Dedifferentiated amniotic fluid mesenchymal stem cell (primary cell): ENCODE measurements around the gene LCN2.
"Not testable (repeated sequence)": the region's sequence is repeated elsewhere in the genome, so short reads cannot be mapped to it uniquely, and the experiment has no call there.

Experiments
- DNase-seq: peaks from one replicate; pipeline ENCODE4 v3.0.0-alpha.2; 2016; ENCODE audit errors: extremely low spot score

The LCN2 gene

GRCh38 chr9:128127990-128128835, 21.0 kb upstream of the LCN2 start:
- peak; percentile 89 for DNase-seq

- DNase-seq: no peak
These were observed 20.2 kb upstream of the LCN2 start for GRCh38 chr9:128128836-128129590.

GRCh38 chr9:128129976-128130590, 19.2 kb upstream of the LCN2 start:
- DNase-seq: not testable (repeated sequence)

- not testable (repeated sequence) for DNase-seq
These were observed 18.6 kb upstream of the LCN2 start for GRCh38 chr9:128130651-128131050.

GRCh38 chr9:128131346-128131745, 17.9 kb upstream of the LCN2 start:
- DNase-seq: not testable (repeated sequence)

GRCh38 chr9:128132139-128132538, 17.1 kb upstream of the LCN2 start:
- not testable (repeated sequence) for DNase-seq

GRCh38 chr9:128135561-128135960, 13.7 kb upstream of the LCN2 start:
- not testable (repeated sequence) for DNase-seq

GRCh38 chr9:128136816-128137793, 12.1 kb upstream of the LCN2 start:
- no peak for DNase-seq

- no peak for DNase-seq
These were observed 11.3 kb upstream of the LCN2 start for GRCh38 chr9:128138001-128138400.

GRCh38 chr9:128139621-128140020, 9.6 kb upstream of the LCN2 start:
- no peak for DNase-seq

GRCh38 chr9:128141604-128142003, 7.6 kb upstream of the LCN2 start:
- no peak for DNase-seq

- DNase-seq: no peak
These were observed 7.2 kb upstream of the LCN2 start for GRCh38 chr9:128142061-128142460.

- DNase-seq: no peak
These were observed 6.7 kb upstream of the LCN2 start for GRCh38 chr9:128142596-128142995.

- DNase-seq: no peak
These were observed 5.6 kb upstream of the LCN2 start for GRCh38 chr9:128143525-128144238.

GRCh38 chr9:128144239-128145181, 4.7 kb upstream of the LCN2 start:
- DNase-seq: no peak

GRCh38 chr9:128145536-128145935, 3.7 kb upstream of the LCN2 start:
- DNase-seq: no peak

- no peak for DNase-seq
These were observed 3.3 kb upstream of the LCN2 start for GRCh38 chr9:128145951-128146351.

- DNase-seq: no peak
These were observed 2.6 kb upstream of the LCN2 start for GRCh38 chr9:128146591-128147120.

GRCh38 chr9:128148509-128149000, 698 bp upstream of the LCN2 start:
- DNase-seq: no peak
